DND-41 (cell line): ENCODE results near the gene COL4A2.

Experiments used
- CTCF ChIP-seq: IDR thresholded peaks from 2 replicates; pipeline ENCODE4 v1.5.1; 2012; ENCODE audit warnings: borderline replicate concordance, low read length, moderate library complexity, mild to moderate bottlenecking; ENCODE audit not compliant: poor library complexity, severe bottlenecking; ENCODE audit errors: extremely low read depth
- EZH2 ChIP-seq: IDR thresholded peaks from 3 replicates; pipeline ENCODE4 v1.6.1; 2012; ENCODE audit warnings: borderline replicate concordance, low read depth, mild to moderate bottlenecking, moderate library complexity, low read length, inconsistent platforms; ENCODE audit not compliant: severe bottlenecking

- TF ChIP-seq CTCF (no peak), EZH2 (no peak)
Measured at GRCh38 chr13:110516500-110516899, 209.4 kb downstream of the COL4A2 start.
